BJ (cell line): ENCODE data around the gene GFPT2. TPM values are rescaled to one million over a fixed set of nuclear protein-coding genes. Genes with fewer than 3 reads are reported as not detected.

ENCODE experiments used
- CTCF ChIA-PET: fragments of 350-600 bp; formaldehyde crosslinking; extraction: SDS; loops from one replicate; lab custom pipeline; 2021; ENCODE audit warnings: antibody characterized with exemption, inconsistent platforms; lab: Yijun Ruan, JAX
- POLR2A ChIA-PET: fragments of 300-600 bp; sonication (Branson Sonifier 250); formaldehyde crosslinking; extraction: SDS; loops from one replicate; lab custom pipeline; 2021; ENCODE audit warnings: antibody characterized with exemption; lab: Charles Lee
- DNase-seq: peaks from one replicate; pipeline ENCODE4 v3.0.0-alpha.2; 2011; ENCODE audit warnings: low read depth
- H3K27me3 ChIP-seq: 2 replicates; pipeline ENCODE4 v1.6.0; 2011; ENCODE audit warnings: low read length; ENCODE audit not compliant: control insufficient read depth, insufficient read depth
- H3K36me3 ChIP-seq: 2 replicates; pipeline ENCODE4 v1.5.1; 2011; ENCODE audit warnings: low read length; ENCODE audit not compliant: control insufficient read depth, insufficient read depth
- H3K4me3 ChIP-seq: 2 replicates; pipeline ENCODE4 v1.5.1; 2011; ENCODE audit warnings: low read depth, mild to moderate bottlenecking, control low read depth, low read length
- CTCF ChIP-seq: IDR thresholded peaks from 2 replicates; pipeline ENCODE4 v1.5.1; 2011; ENCODE audit warnings: low read depth, mild to moderate bottlenecking, control low read depth, inconsistent platforms, low read length, moderate library complexity; ENCODE audit not compliant: insufficient read depth
- polyA plus RNA-seq: library from polyadenylated mRNA; depleted of rRNA; stranded (reverse); fragments of >200 nt; gene quantifications from 2 replicates; pipeline ENCODE4 v1.2.3, GENCODE V29; 2011

Gene GFPT2
- polyA plus RNA-seq, 1 experiment = 6.1 TPM

GRCh38 chr5:180294913-180295555, 58.1 kb downstream of the GFPT2 start:
- Histone ChIP-seq H3K27me3 (no peaks in the 10 kb centered on the region), H3K36me3 (no peaks in the 10 kb centered on the region; the same call in 1 of the 2 replicates), H3K4me3 (no peak overlapping the region)
- POLR2A ChIA-PET = interaction anchor here (0.6 kb wide), 1 partner anchor 19 kb away, joined by 3 read pairs; no protein-coding TSS in a partner anchor
- no peak for TF ChIP-seq CTCF
- DNase-seq = no peak
- CTCF ChIA-PET = interaction anchor here (1.4 to 8.9 kb wide), 13 partner anchors 8 to 311 kb away, joined by 4 to 186 read pairs (median 18); no protein-coding TSS in a partner anchor

- ChIA-PET CTCF (interaction anchor here (0.6 to 8.9 kb wide), 17 partner anchors 9 to 312 kb away, joined by 3 to 186 read pairs (median 9); no protein-coding TSS in a partner anchor), POLR2A (interaction anchor here (0.6 kb wide), 1 partner anchor 18 kb away, joined by 3 read pairs; no protein-coding TSS in a partner anchor)
- TF ChIP-seq CTCF = no peak
Measured at GRCh38 chr5:180294411-180294810, 58.7 kb downstream of the GFPT2 start.

GRCh38 chr5:180291943-180292831, 60.9 kb downstream of the GFPT2 start, which contains the start of gene MAPK9:
Gene MAPK9, minus strand, starts transcription at chr5:180292083. Its CDS starts 11,522 bp downstream, at chr5:180280561.
- ChIA-PET POLR2A (no interaction called here), CTCF (interaction anchor here (0.6 to 8.9 kb wide), 14 partner anchors 11 to 314 kb away, joined by 3 to 186 read pairs (median 16); partner anchors contain the start of gene GFPT2)
- Histone ChIP-seq H3K27me3 (no peaks in the 10 kb centered on the region), H3K4me3 (peak within 1 kb of the TSS; percentile 70), H3K36me3 (no peaks in the 10 kb centered on the region; the same call in 1 of the 2 replicates)
- no peak for TF ChIP-seq CTCF
- DNase-seq = no peak

More at GRCh38 chr5:180294411-180294810, 58.7 kb downstream of the GFPT2 start:
- DNase-seq = no peak
- Histone ChIP-seq H3K27me3 (no peaks in the 10 kb centered on the region), H3K4me3 (no peak overlapping the region), H3K36me3 (no peaks in the 10 kb centered on the region; the same call in 1 of the 2 replicates)

GRCh38 chr5:180291234-180291940, 61.7 kb downstream of the GFPT2 start:
- DNase-seq = no peak
- no peak for TF ChIP-seq CTCF
- POLR2A ChIA-PET = no interaction called here
- CTCF ChIA-PET = interaction anchor here (4.6 to 8.9 kb wide), 3 partner anchors 15 to 179 kb away, joined by 19 to 186 read pairs (median 36); no protein-coding TSS in a partner anchor
- peak overlapping the region; percentile 70 for H3K4me3 ChIP-seq
- no peaks in the 10 kb centered on the region; the same call in none of the 2 replicates for H3K36me3 ChIP-seq
- no peaks in the 10 kb centered on the region for H3K27me3 ChIP-seq
